NCI-H510A treated with DMSO at 0.1 percent for 48 hours (cell line): ENCODE data around the gene BTBD18.

Experiments used
- DNase-seq: peaks from one replicate; lab custom pipeline; 2025; lab: John Stamatoyannopoulos, UW

The BTBD18 gene

GRCh38 chr11:57775491-57775890 lies 23.9 kb upstream of the BTBD18 start:
- no peak for DNase-seq

GRCh38 chr11:57773026-57773598 lies 21.5 kb upstream of the BTBD18 start:
- no peak for DNase-seq

- no peak for DNase-seq
Observed at GRCh38 chr11:57772562-57772961, 20.9 kb upstream of the BTBD18 start.

GRCh38 chr11:57771365-57771764 lies 19.7 kb upstream of the BTBD18 start:
- DNase-seq, result no peak

- no peak for DNase-seq
Observed at GRCh38 chr11:57770793-57771192, 19.2 kb upstream of the BTBD18 start.

- no peak for DNase-seq
Observed at GRCh38 chr11:57764972-57765371, 13.4 kb upstream of the BTBD18 start.

GRCh38 chr11:57764566-57764965 lies 12.9 kb upstream of the BTBD18 start:
- no peak for DNase-seq

GRCh38 chr11:57764021-57764420 lies 12.4 kb upstream of the BTBD18 start:
- no peak for DNase-seq

GRCh38 chr11:57763568-57763967 lies 11.9 kb upstream of the BTBD18 start:
- DNase-seq, result peak; percentile 8

- DNase-seq, result peak; percentile 21
Observed at GRCh38 chr11:57762235-57762861, 10.7 kb upstream of the BTBD18 start.

- peak; percentile 92 for DNase-seq
Observed at GRCh38 chr11:57761301-57762234, 9.9 kb upstream of the BTBD18 start, which contains the start of gene CTNND1. CTNND1 (plus strand) TSS chr11:57761802; CDS start chr11:57791479, 29,677 bp downstream.

- DNase-seq, result no peak
Observed at GRCh38 chr11:57758174-57758573, 6.6 kb upstream of the BTBD18 start.

GRCh38 chr11:57752954-57753353 lies 1.3 kb upstream of the BTBD18 start:
- no peak for DNase-seq

GRCh38 chr11:57751176-57751575 lies 443 bp downstream of the BTBD18 start:
- DNase-seq, result no peak

GRCh38 chr11:57746920-57747319 lies 4.7 kb downstream of the BTBD18 start:
- no peak for DNase-seq

GRCh38 chr11:57745206-57745605 lies 6.4 kb downstream of the BTBD18 start:
- DNase-seq, result no peak

- DNase-seq, result no peak
Observed at GRCh38 chr11:57744357-57744756, 7.3 kb downstream of the BTBD18 start.

GRCh38 chr11:57742087-57742452 lies 9.5 kb downstream of the BTBD18 start:
- DNase-seq, result no peak

GRCh38 chr11:57741132-57742086 lies 10.2 kb downstream of the BTBD18 start, which contains the start of gene SELENOH:
SELENOH (plus strand) TSS chr11:57741491; CDS start chr11:57741596, 105 bp downstream.
- peak; percentile 94 for DNase-seq

GRCh38 chr11:57735619-57736298 lies 15.9 kb downstream of the BTBD18 start:
- DNase-seq, result no peak

GRCh38 chr11:57732661-57733060 lies 19.0 kb downstream of the BTBD18 start:
- no peak for DNase-seq
